ENCODE results near the gene APPBP2. TPM values are rescaled to one million over a fixed set of nuclear protein-coding genes. Genes with fewer than 3 reads are reported as not detected.
"Not testable (repeated sequence)": the region's sequence is repeated elsewhere in the genome, so short reads cannot be mapped to it uniquely, and the experiment has no call there.

Gene APPBP2
- polyA plus RNA-seq, 1 donor, result 31.3 TPM

- no peak for DNase-seq (ENCODE audit: low read depth)
Observed at GRCh38 chr17:60534010-60534555, 8.0 kb upstream of the APPBP2 start.

GRCh38 chr17:60529806-60530205 is 3.8 kb upstream of the APPBP2 start:
- no peak for DNase-seq (ENCODE audit: low read depth)

- no peak for DNase-seq (ENCODE audit: low read depth)
Observed at GRCh38 chr17:60528828-60529227, 2.8 kb upstream of the APPBP2 start.

GRCh38 chr17:60527701-60528100 is 1.7 kb upstream of the APPBP2 start:
- DNase-seq (ENCODE audit: low read depth), result no peak

GRCh38 chr17:60526726-60527125 is 684 bp upstream of the APPBP2 start:
- DNase-seq (ENCODE audit: low read depth), result no peak

- no peak for DNase-seq (ENCODE audit: low read depth)
Observed at GRCh38 chr17:60525328-60525684, 736 bp downstream of the APPBP2 start.

- DNase-seq (ENCODE audit: low read depth), result no peak
Observed at GRCh38 chr17:60524463-60525327, 1.3 kb downstream of the APPBP2 start.

GRCh38 chr17:60523822-60524221 is 2.2 kb downstream of the APPBP2 start:
- DNase-seq (ENCODE audit: low read depth), result no peak

GRCh38 chr17:60522889-60523626 is 3.0 kb downstream of the APPBP2 start:
- no peak for DNase-seq (ENCODE audit: low read depth)

- no peak for DNase-seq (ENCODE audit: low read depth)
Observed at GRCh38 chr17:60519795-60520194, 6.2 kb downstream of the APPBP2 start.

- not testable (repeated sequence) for DNase-seq (ENCODE audit: low read depth)
Observed at GRCh38 chr17:60515683-60516082, 10.4 kb downstream of the APPBP2 start.

GRCh38 chr17:60515199-60515598 is 10.8 kb downstream of the APPBP2 start:
- DNase-seq (ENCODE audit: low read depth), result not testable (repeated sequence)

GRCh38 chr17:60514500-60514899 is 11.5 kb downstream of the APPBP2 start:
- DNase-seq (ENCODE audit: low read depth), result no peak

- no peak for DNase-seq (ENCODE audit: low read depth)
Observed at GRCh38 chr17:60514053-60514452, 12.0 kb downstream of the APPBP2 start.

GRCh38 chr17:60513014-60513413 is 13.0 kb downstream of the APPBP2 start:
- no peak for DNase-seq (ENCODE audit: low read depth)

- no peak for DNase-seq (ENCODE audit: low read depth)
Observed at GRCh38 chr17:60510723-60511122, 15.3 kb downstream of the APPBP2 start.

- DNase-seq (ENCODE audit: low read depth), result no peak
Observed at GRCh38 chr17:60510031-60510430, 16.0 kb downstream of the APPBP2 start.

- DNase-seq (ENCODE audit: low read depth), result no peak
Observed at GRCh38 chr17:60508384-60508980, 17.6 kb downstream of the APPBP2 start.

- no peak for DNase-seq (ENCODE audit: low read depth)
Observed at GRCh38 chr17:60506312-60506711, 19.7 kb downstream of the APPBP2 start.

GRCh38 chr17:60502145-60502544 is 23.9 kb downstream of the APPBP2 start:
- no peak for DNase-seq (ENCODE audit: low read depth)

GRCh38 chr17:60501589-60501988 is 24.5 kb downstream of the APPBP2 start:
- DNase-seq (ENCODE audit: low read depth), result no peak

- DNase-seq (ENCODE audit: low read depth), result no peak
Observed at GRCh38 chr17:60496041-60496440, 30.0 kb downstream of the APPBP2 start.
